KMS-11 (cell line): ENCODE results near the gene ATF4.

Experiments used
- H2AFZ ChIP-seq: fragments of 200-600 bp; sonication (generic); 2 replicates; pipeline ENCODE4 v1.6.1; 2016; ENCODE audit warnings: antibody characterized with exemption, mixed run types, low read depth
- H3K27ac ChIP-seq: fragments of 200-600 bp; sonication (generic); 2 replicates; pipeline ENCODE4 v1.6.1; 2016; ENCODE audit warnings: mild to moderate bottlenecking, mixed run types
- H3K27me3 ChIP-seq: fragments of 200-600 bp; sonication (generic); 2 replicates; pipeline ENCODE4 v1.6.1; 2017; ENCODE audit warnings: mild to moderate bottlenecking, low read depth, mixed run types, moderate library complexity; ENCODE audit not compliant: insufficient read depth
- H3K36me3 ChIP-seq: fragments of 200-600 bp; sonication (generic); 2 replicates; pipeline ENCODE4 v1.6.1; 2017; ENCODE audit warnings: mild to moderate bottlenecking, mixed run types; ENCODE audit not compliant: insufficient read depth
- H3K4me1 ChIP-seq: fragments of 200-600 bp; sonication (generic); 2 replicates; pipeline ENCODE4 v1.6.1; 2016; ENCODE audit warnings: mild to moderate bottlenecking, low read depth, mixed run types; ENCODE audit not compliant: poor library complexity, severe bottlenecking
- H3K4me2 ChIP-seq: fragments of 200-600 bp; sonication (generic); 2 replicates; pipeline ENCODE4 v1.7.0; 2016; ENCODE audit warnings: mild to moderate bottlenecking, mixed run types
- H3K4me3 ChIP-seq: fragments of 200-600 bp; sonication (generic); IDR thresholded peaks from 2 replicates; pipeline ENCODE4 v1.6.1; 2017; ENCODE audit warnings: low read depth, low read length, mixed read lengths; ENCODE audit not compliant: insufficient read depth
- H3K79me2 ChIP-seq: fragments of 200-600 bp; sonication (generic); 2 replicates; pipeline ENCODE4 v1.6.1; 2016; ENCODE audit warnings: low read depth, mixed run types; ENCODE audit not compliant: insufficient read depth
- H3K9ac ChIP-seq: fragments of 200-600 bp; sonication (generic); 2 replicates; pipeline ENCODE4 v1.6.1; 2016; ENCODE audit warnings: mild to moderate bottlenecking, mixed run types
- H4K20me1 ChIP-seq: fragments of 200-600 bp; sonication (generic); 2 replicates; pipeline ENCODE4 v1.6.1; 2016; ENCODE audit warnings: mild to moderate bottlenecking, mixed run types; ENCODE audit not compliant: insufficient read depth
- TF ChIP-seq, protein P1 (sequence below): fragments of 200-600 bp; sonication (generic); conservative IDR thresholded peaks from 2 replicates; pipeline ENCODE4 v1.6.1; 2017; ENCODE audit warnings: low read depth, mild to moderate bottlenecking, antibody characterized with exemption, low read length, moderate library complexity, mixed read lengths

The ATF4 gene

DNA sequence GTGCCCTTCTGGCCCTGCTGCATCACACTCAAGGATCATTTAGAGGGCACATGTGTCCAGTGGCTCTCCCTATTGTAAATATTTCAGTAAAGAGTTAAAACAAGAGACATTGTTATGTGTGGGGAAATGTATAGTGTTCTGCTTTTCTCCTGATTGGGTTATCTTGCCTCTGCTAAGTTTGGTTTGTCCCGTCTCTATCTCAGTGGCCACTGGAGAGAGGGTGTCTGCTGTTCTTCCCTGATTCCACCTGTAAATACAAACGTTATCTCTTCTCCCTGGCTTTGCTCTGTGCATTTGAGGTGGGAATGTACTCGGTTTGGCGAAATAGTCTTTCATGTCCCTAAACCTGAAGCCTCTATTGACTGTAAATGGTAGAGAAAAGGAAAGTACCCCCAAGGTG lies 12.0 kb upstream of the ATF4 start:
- peaks cover 18% of the 10 kb centered on the region; the same call in 1 of the 2 replicates for H3K36me3 ChIP-seq

GRCh38 chr22:39510529-39511149 lies 9.7 kb upstream of the ATF4 start:
- H3K4me3 ChIP-seq: no peak overlapping the region
- peaks cover 20% of the 10 kb centered on the region; the same call in 1 of the 2 replicates for H3K36me3 ChIP-seq
- TF ChIP-seq, protein P1, sequence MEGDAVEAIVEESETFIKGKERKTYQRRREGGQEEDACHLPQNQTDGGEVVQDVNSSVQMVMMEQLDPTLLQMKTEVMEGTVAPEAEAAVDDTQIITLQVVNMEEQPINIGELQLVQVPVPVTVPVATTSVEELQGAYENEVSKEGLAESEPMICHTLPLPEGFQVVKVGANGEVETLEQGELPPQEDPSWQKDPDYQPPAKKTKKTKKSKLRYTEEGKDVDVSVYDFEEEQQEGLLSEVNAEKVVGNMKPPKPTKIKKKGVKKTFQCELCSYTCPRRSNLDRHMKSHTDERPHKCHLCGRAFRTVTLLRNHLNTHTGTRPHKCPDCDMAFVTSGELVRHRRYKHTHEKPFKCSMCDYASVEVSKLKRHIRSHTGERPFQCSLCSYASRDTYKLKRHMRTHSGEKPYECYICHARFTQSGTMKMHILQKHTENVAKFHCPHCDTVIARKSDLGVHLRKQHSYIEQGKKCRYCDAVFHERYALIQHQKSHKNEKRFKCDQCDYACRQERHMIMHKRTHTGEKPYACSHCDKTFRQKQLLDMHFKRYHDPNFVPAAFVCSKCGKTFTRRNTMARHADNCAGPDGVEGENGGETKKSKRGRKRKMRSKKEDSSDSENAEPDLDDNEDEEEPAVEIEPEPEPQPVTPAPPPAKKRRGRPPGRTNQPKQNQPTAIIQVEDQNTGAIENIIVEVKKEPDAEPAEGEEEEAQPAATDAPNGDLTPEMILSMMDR: no peak
- peaks cover 49% of the 10 kb centered on the region for H3K79me2 ChIP-seq
- H3K4me1 ChIP-seq: peaks cover 18% of the 10 kb centered on the region
- 0 out of 2 replicates have a peak, but pooled peaks cover 4% of the 10 kb centered on the region for H4K20me1 ChIP-seq
- no peak overlapping the region for H3K9ac ChIP-seq
- H2AFZ ChIP-seq: no peak overlapping the region
- H3K27me3 ChIP-seq: no peaks in the 10 kb centered on the region
- no peak overlapping the region for H3K4me2 ChIP-seq
- no peak overlapping the region; the same call in 1 of the 2 replicates for H3K27ac ChIP-seq

More for the DNA sequence above, 12.0 kb upstream of the ATF4 start:
- Histone ChIP-seq H3K79me2 (peaks cover 68% of the 10 kb centered on the region), H3K9ac (no peak overlapping the region), H3K4me1 (peaks cover 8% of the 10 kb centered on the region), H3K27me3 (no peaks in the 10 kb centered on the region), H2AFZ (no peak overlapping the region), H4K20me1 (no peaks in the 10 kb centered on the region), H3K27ac (no peak overlapping the region), H3K4me2 (no peak overlapping the region), H3K4me3 (no peak overlapping the region)
- TF ChIP-seq, protein P1: no peak

DNA sequence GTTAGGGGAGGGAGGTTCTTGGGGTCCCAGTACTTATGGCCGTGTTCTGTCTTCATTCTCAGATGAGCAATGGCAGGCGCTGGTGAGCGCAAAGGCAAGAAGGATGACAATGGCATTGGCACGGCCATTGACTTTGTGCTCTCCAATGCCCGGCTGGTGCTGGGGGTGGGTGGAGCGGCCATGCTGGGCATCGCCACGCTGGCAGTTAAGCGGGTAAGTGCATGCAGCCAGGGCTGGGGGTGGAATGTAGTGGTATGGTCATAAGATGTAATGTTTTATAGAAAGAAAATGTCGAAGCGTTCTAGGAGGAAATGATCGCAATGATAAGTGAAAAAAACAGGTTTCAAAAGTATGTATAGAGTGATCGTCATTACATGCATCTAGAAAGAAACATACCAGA lies 9.1 kb upstream of the ATF4 start:
- H3K36me3 ChIP-seq: peaks cover 19% of the 10 kb centered on the region; the same call in 1 of the 2 replicates
- no peaks in the 10 kb centered on the region for H3K27me3 ChIP-seq

DNA sequence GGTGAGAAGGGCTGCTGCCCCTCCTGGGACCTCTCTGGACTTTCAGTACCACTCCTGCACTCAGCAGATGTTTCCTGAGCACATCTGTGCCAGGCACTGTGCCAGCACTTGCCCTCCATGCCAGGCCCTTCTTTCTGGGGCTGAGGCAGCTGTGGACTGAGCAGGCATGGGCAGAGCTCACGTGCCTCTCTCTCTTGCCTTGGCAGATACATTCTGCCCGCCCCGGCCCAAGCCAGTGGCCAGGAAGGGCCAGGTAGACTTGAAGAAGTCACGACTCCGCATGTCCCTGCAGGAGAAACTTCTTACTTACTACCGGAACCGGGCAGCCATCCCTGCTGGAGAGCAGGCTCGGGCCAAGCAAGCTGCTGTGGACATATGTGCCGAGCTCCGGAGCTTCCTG lies 8.3 kb upstream of the ATF4 start:
- Histone ChIP-seq H3K9ac (no peak overlapping the region), H3K4me3 (no peak overlapping the region), H3K27me3 (no peaks in the 10 kb centered on the region), H3K4me1 (peaks cover 31% of the 10 kb centered on the region), H3K36me3 (peaks cover 17% of the 10 kb centered on the region; the same call in 1 of the 2 replicates), H4K20me1 (0 out of 2 replicates have a peak, but pooled peaks cover 5% of the 10 kb centered on the region), H3K79me2 (peaks cover 49% of the 10 kb centered on the region), H3K4me2 (no peak overlapping the region), H2AFZ (no peak overlapping the region), H3K27ac (no peak overlapping the region)
- TF ChIP-seq, protein P1: no peak

More for the DNA sequence above, 9.1 kb upstream of the ATF4 start:
- Histone ChIP-seq H2AFZ (no peak overlapping the region), H3K9ac (no peak overlapping the region), H3K27ac (no peak overlapping the region), H3K4me1 (peaks cover 23% of the 10 kb centered on the region), H3K4me3 (no peak overlapping the region), H4K20me1 (0 out of 2 replicates have a peak, but pooled peaks cover 5% of the 10 kb centered on the region), H3K4me2 (no peak overlapping the region), H3K79me2 (peaks cover 46% of the 10 kb centered on the region)
- TF ChIP-seq, protein P1: no peak
